NCI-H2107 (cell line): ENCODE results near the gene TSPAN16.
"Not testable (repeated sequence)": the region's sequence is repeated elsewhere in the genome, so short reads cannot be mapped to it uniquely, and the experiment has no call there.

Experiments used
- DNase-seq: peaks from one replicate; lab custom pipeline; 2025; lab: John Stamatoyannopoulos, UW

Gene TSPAN16

DNA sequence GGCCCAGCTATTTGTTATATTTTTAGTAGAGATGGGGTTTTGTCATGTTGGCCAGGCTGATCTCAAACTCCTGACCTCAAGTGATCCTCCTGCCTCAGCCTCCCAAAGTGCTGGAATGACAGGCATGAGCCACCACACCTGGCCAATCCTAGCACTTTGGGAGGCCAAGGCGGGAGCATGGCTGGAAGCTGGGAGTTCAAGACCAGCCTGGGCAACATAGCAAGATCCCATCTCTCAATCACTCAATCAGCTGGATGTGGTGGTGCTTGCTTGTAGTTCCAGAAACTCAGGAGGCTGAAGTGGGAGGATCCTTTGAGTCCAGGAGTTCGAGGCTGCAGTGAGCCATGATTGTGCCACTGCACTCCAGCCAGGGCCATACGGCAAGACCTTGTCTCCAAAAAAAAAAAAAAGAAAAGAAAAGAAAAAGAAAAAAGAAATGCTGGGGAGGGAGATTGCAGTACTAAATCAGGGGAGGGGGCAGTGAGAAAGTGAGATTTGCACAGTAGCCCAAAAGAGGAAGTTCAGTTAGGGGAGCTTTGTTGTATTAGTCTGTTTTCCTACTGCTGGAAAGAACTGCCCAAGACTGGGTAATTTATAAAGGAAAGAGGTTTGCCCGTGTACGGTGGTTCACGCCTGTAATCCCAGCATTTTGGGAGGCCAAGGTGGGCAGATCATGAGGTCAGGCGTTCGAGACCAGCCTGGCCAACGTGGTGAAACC, 24.5 kb downstream of the TSPAN16 start:
- not testable (repeated sequence) for DNase-seq

DNA sequence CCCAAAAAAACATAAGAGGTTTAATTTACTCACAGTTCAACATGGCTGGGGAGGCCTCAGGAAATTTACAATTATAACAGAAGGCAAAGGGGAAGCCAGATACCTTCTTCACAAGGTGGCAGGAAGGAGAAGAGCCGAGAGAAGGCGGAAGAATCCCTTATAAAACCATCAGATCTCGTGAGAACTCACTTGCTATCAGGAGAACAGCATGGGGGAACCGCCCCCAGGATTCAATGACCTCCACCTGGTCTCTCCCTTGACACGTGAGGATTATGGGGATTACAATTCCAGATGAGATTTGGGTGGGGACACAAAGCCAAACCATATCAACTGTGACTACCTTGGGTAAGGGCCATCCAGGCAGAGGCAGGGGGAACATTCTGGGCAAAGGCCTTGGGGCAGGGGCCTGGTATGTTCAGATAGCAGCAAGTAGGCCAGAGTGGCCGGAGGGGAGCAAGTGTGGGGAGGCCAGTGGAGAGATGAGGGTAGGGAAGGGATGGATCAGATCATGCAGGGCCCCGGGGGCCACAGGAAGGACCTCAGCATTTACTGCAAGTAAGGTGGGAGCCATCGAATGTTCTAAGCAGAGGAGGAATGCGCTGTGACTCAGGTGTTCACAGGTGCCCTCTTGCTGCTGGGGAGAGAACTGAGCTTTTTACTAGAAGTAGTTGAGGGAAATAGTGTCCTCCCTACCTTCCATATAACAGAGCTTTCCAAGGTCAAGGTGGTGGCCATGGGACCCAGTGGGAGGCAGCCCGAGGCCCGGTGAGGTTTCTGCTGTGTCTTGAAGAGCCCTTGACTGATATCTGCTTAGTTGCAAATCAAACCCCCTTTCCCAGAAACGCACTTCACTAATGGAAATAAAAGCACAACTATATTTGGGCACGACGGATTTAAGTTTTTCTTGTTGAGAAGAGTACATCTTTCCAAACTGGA, 25.5 kb downstream of the TSPAN16 start:
- DNase-seq: no peak

DNA sequence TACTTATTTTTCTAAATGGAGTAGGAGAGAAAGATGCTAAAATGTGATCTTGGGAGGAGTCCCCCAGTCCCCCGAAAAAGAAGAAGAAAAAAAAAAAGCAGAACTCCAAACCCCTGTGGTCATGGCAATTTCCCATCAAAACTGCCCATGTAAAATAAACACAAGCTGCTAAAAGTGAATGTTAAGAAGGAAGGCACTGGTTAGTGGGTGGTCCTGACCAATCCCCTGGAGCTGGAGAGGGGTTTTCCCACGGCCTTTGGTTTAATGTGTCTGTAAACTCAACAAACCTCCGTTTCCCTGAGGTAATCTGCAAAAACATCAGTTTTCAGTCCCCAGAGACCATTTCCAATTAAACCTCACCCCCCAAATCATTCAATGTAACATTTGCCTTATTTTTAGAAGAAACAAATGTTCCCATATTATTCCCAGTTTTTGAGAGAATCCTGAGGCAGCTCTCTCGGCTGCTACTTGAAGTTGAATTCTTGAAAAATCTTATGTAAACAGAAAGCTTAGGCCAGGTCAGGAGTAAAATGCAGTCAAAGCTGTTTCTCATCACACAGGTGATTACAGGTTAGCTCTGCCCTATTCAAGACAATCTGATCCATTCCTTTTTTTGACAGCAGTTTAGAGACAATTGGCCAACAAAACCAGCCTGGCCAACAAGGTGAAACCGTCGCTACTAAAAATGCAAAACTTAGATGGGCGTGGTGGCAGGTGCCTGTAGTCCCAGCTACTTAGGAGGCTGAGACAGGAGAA, 26.5 kb downstream of the TSPAN16 start:
- no peak for DNase-seq

DNA sequence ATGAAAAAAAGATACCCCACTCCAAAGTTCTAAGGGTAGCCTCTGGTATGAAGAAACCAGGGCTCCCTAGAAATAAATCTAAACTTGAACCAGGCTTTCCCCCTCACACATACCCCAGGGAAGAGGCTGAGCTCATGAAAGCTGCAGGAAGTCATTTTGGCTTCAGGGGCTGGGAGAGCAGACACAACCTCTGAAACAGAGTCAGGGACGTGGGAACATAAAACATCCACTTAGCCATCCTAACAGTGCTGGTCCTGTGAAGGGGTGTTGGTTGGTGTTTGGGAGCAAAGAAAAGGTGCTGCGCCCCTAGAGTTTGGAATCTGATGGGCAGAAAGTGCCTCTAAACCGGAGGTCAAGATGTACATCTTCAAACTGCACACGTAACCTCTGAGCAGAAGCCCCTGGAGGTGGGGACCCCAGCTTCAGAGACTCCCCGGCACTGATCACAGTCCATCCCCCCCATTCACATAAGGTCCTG, 27.7 kb downstream of the TSPAN16 start:
- DNase-seq: no peak

DNA sequence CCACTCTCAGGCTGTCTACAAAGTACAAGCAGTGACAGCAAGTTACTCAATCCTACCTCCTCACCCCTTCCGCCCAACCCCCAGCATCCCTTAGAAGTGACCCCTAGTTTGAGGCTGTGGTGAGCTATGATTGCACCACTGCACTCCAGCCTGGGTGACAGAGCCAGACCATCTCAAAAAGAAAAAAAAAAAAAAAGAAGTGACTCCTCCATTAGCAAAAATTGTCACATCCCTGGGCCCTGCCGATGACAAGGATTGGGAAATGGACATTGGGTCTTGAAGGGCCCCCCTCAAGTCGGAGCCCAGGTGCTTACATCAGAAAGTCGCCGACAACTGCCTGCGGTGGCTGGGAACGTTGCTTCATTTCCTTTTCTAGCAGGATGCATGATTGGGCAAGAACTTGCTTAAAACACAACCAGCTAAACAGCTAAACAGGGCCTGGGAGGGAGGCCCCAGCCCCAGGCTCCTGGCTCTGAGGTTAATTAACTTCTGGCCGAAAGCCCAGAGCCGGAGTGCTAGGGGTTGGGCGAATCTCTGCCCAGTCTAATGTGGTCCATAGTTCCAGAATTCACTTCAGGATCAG, 28.2 kb downstream of the TSPAN16 start:
- DNase-seq: peak; percentile 46

DNA sequence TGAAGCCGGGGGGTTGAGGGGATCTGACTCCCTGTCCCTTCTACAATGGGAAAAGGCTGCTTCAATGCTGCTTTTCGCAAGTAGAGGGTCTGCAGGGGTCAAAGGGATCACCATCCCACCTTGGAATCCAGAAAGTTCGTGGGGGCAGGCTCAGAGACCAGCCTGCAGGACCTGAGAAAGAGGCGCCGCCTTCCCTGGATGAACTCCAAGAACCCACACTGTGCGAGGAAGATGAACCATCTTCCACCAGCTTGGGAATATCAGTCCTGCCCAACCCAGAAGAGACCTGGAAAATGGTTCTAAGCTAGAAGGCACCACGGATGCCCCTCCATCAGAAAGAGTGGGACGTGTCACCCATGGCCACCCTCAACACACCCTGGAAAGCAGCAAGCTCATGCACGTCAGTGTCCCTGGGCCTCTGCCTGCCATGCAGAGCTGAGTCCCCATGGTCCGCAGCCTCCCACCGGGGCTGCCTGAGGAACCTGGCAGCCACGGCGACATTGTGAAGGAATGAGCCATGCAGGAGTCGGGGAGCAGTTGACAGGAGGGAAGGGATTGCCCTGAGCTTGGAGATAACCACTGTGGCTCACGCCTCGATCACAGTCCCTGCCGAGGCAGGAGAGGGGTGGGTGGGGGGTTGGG, 28.9 kb downstream of the TSPAN16 start:
- DNase-seq: no peak

DNA sequence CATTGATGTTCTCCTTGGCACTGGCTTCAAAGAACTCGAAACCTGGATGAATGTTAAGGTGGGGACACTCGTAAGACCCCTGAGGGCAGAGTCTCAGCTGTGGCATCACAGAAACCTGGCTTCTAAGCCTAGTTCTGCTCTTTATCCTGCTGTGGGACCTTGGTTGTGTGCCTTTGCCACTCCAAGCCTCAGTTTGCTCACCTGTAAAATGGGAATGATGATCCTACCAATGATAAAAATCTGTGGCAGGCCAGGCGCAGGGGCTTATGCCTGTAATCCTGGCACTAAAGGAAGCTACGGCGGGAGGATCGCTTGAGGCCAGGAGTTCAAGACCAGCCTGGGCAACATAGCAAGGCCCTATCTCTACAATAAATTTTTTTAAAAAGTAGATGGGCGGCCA, 29.6 kb downstream of the TSPAN16 start:
- no peak for DNase-seq

DNA sequence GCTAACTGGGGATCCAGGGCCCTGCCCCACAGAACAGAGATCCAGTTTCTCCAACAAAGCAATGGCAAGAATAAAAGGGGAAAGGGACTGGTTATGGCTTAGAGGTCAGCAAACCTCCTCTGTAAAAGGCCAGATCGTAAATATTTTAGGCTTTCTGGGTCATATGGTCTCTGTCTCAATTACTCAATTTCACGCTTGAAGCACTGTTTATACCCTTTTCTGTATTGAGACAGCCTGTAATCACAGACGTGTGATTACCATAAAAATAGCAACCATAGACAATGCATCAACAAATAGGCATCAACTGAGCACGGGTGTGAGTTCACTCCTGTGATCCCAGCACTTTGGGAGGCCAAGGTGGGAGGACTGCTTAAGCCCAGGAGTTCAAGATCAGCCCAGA, 34.2 kb downstream of the TSPAN16 start:
- DNase-seq: no peak

DNA sequence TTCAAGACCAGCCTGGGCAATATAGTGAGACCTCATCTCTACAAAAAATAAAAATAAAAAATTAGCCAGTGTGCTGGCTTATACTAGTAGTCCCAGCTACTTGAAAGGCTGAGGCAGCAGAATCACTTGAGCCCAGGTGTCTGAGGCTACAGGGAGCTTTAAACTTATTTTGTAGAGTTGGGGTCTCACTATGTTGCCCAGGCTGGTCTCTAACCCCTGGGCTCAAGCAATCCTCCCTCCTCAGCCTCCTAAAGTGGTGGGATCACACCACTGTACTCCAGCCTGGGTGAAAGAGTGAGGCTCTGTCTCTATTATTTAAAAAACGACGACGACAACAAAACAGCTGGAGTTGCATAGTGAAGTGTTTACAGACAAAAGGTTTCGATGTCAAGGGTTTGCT, 35.5 kb downstream of the TSPAN16 start:
- DNase-seq: no peak

DNA sequence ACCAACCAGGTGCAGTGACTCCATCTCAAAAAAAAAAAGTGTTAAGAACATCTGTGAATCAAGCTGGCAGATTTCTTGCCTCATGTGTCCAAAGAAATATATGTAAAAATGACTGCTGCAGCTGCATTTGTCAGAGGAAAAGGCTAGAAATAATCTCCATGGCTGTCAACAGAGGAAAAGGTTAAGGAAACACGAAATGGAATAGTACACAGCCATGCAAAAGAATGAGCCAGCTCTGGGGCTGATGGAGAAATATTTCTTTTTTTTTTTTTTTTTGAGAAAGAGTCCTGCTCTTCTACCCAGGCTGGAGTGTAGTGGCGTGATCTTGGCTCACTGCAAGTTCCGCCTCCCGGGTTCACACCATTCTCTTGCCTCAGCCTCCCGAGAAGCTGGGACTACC, 36.9 kb downstream of the TSPAN16 start:
- DNase-seq: no peak

DNA sequence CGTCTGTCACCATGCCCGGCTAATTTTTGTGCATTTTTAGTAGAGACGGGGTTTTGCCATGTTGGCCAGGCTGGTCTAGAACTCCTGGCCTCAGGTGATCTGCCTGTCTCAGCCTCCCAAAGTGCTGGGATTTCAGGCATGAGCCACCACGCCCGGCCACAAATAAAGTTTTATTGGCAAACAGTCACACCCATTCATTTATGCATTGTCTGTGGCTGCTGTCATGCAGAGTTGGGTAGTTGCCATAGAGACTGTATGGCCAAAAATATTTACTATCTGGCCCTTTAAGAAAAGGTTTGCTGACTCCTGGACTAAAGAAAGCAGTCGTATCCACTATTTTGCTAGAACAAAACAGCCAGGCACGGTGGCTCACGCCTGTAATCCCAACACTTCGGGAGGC, 37.9 kb downstream of the TSPAN16 start:
- not testable (repeated sequence) for DNase-seq

DNA sequence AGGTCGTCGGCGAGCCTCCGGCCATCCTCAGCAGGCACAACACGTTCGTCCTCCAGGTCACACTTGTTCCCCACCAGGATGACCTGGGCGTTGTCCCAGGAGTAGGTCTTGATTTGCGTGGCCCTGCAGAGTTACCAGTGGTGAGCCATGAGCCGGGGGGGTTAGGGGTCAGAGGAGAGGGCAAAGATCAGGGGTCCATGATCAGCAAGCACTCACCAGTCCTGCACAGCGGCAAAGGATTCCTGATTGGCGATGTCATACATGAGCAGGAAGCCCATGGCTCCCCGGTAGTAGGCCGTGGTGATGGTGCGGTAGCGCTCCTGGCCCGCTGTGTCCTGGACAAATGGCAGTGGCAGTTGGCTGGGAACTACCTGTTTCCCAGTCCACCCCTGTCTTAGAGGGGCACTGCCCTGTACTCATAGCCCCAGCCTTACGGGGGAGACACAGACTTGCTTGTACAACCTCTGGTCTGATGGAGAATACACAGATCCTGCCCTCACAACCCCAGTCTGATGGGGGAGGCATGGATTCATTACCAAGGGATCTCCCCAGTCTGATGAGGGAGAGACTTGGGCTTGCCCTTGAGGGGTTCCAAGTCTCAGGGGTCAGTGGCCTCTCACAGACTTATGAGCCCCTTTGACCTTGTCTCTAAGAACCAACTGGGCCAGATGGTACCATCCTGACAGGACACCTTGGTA, 39.6 kb downstream of the TSPAN16 start:
- DNase-seq: no peak

DNA sequence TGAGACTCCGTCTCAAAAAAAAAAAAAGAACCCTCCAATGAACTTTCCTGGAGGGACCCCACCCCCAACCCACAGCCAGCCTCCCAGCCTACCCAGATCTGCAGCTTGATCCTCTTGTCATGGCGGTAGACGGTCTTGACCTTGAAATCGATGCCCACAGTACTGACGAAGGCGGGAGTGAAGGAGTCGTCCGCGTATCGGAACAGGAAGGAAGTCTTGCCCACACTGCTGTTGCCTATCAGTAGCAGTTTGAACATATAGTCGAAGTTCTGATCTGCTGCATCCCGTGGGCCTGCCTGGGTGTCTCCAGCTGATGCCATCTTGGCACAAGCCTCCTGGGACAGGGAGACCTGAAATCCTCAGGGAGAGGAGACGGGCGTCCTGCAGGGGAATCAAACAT, 41.1 kb downstream of the TSPAN16 start:
- DNase-seq: no peak

DNA sequence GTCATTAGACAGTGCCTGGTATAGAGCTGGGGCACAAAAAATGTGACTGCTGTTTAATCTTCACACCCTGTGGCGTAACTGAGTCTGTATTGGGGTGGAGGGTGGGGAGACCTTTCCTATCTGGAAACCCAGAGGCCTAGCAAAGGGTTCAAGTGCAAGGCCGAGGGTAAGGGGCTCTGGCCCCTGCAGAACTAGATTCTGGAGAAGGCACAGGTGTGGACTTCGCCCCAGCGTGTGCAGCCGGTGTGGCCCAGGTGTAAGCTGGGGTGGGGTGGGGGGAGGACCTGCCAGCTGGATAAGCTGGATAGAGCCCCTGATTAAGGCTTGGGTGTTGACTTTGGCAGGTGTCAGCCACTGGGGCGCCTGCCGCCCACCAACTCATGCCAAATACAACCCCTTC, 42.2 kb downstream of the TSPAN16 start:
- no peak for DNase-seq

DNA sequence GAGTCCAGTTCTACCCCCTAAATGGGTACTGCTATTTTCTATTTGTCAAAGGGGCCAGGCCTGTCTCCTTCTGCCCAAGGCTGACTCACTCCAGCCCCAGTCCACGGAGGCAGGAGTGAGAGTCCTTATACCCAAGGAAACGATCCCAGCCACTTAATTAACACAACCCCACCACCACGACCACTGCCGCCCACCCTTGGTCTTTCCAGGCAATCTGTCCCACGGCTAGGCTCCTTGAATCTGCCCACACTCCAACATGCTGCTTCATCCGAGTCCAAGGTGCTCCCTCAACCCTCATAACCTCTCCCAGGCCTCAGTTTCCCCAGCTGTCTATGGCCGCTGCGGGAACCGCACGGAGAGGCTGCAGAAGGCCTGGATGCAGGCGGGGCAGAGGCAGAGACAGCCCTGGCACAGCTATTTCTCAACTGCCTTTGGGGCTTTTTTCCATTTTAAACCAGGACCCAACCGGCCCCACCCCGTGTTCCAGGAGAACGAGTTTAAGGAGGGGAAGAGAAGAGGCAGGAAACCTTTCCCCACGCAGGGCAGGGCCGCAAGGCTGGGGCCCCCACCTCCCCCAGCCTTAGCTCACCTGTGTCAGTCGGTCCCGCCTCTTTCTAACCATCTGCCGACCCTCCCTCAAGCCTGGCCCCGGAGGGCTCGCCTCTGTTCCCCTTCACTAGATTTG, 42.8 kb downstream of the TSPAN16 start:
- no peak for DNase-seq

DNA sequence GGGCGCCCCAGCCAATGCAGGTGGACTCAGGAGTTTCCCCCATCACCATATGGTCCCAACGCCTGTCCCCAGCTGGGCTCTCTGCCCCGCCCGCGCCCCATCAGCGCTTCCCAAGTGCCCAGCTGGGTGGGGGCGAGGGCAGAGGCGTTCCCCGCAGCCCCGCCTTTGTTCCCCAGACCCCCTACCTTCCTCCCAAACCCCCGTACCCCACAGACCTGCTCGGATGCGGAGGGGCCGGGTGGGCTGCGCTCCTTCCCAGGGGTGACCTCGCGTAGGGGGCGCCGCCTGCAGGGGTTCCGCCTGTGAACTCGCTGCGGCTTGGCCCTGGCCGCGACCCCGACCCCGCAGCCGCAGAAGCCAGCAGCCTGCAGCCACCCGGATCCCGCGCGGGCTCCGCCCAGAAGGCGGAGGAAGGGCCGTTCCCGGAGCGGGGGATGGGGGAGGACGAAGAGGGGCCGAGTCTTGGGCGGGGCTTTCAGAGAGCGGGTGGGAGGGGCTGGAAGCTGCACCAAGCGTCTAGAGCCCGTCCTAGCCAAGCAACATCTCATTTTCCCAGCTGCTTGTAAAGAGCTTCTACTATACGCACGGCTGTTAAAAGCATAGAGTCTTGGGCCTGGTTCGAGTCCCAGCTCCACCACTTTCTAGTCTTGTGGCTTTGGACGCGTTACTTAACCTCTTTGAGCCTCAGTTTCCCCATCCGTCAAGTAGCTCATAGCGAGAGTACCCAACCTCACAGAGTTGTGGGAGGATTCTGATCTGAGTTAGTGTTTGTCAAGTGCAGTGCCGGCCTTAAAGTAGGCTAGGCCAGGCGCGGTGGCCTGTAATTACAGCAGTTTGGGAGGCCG, 43.5 kb downstream of the TSPAN16 start, which contains the start of gene RAB3D:
Gene RAB3D, minus strand, starts transcription at position 404 of the 845 bp plus-strand sequence. CDS start 2,258 bp downstream, outside the sequence.
- DNase-seq: peak; percentile 54

DNA sequence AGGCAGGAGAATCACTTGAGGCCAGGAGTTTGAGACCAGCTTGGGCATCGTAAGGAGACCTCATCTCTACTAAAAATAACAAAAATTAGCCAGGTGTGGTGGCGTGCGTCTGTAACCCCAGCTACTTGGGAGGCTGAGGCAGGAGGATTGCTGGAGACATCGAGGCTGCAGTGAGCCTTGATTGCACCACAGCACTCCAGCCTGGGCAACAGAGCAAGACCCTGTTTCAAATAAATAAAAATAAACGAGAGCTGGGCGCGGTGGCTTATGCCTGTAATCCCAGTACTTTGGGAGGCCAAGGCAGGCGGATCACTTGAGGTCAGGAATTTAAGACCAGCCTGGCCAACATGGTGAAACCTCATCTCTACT, 44.1 kb downstream of the TSPAN16 start:
- not testable (repeated sequence) for DNase-seq

DNA sequence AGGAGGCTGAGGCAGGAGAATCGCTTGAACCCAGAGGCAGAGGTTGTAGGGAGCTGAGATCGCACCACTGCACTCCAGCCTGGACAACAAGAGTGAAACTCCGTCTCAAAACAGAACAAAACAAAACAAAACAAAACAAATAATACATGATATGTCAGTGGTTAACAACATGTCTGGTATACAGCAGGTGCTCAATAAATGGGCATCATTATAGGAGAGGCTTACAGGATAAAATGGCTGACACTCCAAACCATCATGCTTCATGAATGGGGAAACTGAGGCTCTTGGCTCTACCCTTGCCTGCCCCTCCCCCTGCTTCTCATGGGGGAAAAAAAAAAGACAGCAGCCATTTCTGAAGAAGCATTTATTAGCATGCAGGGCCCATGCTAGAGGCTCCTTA, 46.5 kb downstream of the TSPAN16 start:
- DNase-seq: no peak

DNA sequence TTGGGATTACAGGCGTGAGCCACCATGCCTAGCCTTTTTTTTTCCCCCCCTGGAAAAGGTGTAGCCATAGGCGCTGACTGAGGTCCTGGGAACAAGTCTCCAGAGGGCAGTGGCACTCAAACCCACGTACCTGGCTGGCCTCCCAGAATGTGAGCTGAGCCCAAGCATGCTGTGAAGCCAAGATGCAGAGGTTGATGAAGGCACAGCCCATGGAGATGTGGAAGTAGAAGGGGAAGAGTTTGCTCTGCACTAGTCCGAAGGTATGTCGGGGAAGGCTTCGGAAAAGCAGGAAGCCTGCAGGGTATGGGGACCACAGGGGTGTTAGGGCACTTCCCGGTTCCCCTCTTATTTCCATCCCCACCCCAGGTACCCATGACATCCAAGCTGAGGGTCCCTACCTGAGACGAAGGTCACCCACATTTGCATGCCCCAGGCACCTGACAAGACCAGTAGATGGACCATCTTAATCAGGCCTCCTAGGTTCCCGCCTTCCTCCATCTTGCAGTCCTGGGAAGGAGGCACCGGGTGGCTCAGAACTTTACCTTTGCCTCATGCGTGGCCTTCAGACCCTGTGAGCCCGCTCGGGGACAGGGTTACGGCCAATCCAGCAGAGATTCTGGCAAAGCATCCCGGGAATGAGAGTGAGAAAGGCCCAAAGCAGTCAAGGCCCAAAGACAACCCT, 49.3 kb downstream of the TSPAN16 start:
- no peak for DNase-seq
